ENCODE measurements around the gene DPYSL3.

The DPYSL3 gene

GRCh38 chr5:147512659-147513379, 3.0 kb upstream of the DPYSL3 start:
- TF ChIP-seq ZNF274 (IDR thresholded peaks at IDR 0.05; ENCODE audit: low read depth, low read length): no peak
- TF ChIP-seq YY1 (IDR thresholded peaks at IDR 0.05; ENCODE audit: insufficient read depth, insufficient read length): no peak
- TF ChIP-seq SUZ12 (IDR thresholded peaks at IDR 0.05; ENCODE audit: extremely low read depth, insufficient read depth, insufficient read length): no peak
- Histone ChIP-seq H3K27me3 (ENCODE audit: insufficient read depth, insufficient read length) (peaks cover 32% of the 10 kb centered on the region), H3K9ac (ENCODE audit: insufficient read length, low read depth) (no peak overlapping the region), H3K9me3 (ENCODE audit: insufficient read depth, low read length) (no peaks in the 10 kb centered on the region), H3K4me3 (ENCODE audit: insufficient read length, low read depth) (no peak overlapping the region), H3K4me1 (ENCODE audit: insufficient read depth, insufficient read length) (no peaks in the 10 kb centered on the region), H3K36me3 (ENCODE audit: insufficient read depth, insufficient read length, low read length) (no peaks in the 10 kb centered on the region)
- no peak for DNase-seq (ENCODE audit: low read depth, low spot score)

- Histone ChIP-seq H3K27me3 (ENCODE audit: insufficient read depth, insufficient read length) (peaks cover 32% of the 10 kb centered on the region), H3K9ac (ENCODE audit: insufficient read length, low read depth) (no peak overlapping the region), H3K9me3 (ENCODE audit: insufficient read depth, low read length) (no peaks in the 10 kb centered on the region), H3K4me3 (ENCODE audit: insufficient read length, low read depth) (no peak overlapping the region), H3K36me3 (ENCODE audit: insufficient read depth, insufficient read length, low read length) (no peaks in the 10 kb centered on the region), H3K4me1 (ENCODE audit: insufficient read depth, insufficient read length) (no peaks in the 10 kb centered on the region)
- no peak for TF ChIP-seq SUZ12 (IDR thresholded peaks at IDR 0.05; ENCODE audit: extremely low read depth, insufficient read depth, insufficient read length)
- TF ChIP-seq ZNF274 (IDR thresholded peaks at IDR 0.05; ENCODE audit: low read depth, low read length): no peak
- DNase-seq (ENCODE audit: low read depth, low spot score): no peak
These were observed 1.0 kb upstream of the DPYSL3 start for GRCh38 chr5:147510885-147511284.

DNA sequence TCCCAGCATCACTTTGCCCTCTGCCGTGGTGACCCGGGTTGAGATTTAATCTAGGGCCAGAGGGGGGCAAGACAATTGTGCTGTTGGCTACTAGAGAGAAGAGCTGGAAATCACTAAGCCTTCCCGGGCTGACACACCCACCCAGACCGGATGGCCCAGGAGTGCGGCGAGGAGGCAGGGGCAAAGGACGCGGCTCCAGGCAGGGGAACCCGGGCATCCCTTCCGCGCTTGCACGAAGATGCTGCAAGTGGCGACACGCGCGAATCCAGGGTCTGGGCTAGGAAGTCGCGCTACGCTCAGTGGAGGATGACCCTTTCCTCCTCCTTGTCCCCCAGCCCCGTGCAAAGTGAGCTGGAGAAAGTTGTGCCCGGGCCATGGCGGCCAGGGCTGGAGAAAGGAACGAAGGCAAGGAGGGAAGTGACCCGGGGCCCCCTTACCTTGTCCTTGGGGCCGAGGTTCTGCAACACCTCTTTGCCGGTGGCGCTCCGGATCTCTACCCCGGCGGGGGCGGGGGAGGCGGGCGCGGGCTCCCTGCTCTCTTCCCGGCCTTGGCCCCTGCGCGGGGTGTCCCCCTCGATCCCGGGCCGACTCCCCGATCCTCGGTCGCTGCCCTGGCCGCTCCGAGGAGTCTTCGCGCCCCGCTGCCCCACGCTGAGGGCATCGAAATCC, 693 bp downstream of the DPYSL3 start:
- Histone ChIP-seq H3K4me1 (ENCODE audit: insufficient read depth, insufficient read length) (no peaks in the 10 kb centered on the region), H3K36me3 (ENCODE audit: insufficient read depth, insufficient read length, low read length) (no peaks in the 10 kb centered on the region), H3K9ac (ENCODE audit: insufficient read length, low read depth) (peak overlapping the region; percentile 93), H3K27me3 (ENCODE audit: insufficient read depth, insufficient read length) (peaks cover 32% of the 10 kb centered on the region), H3K9me3 (ENCODE audit: insufficient read depth, low read length) (no peaks in the 10 kb centered on the region), H3K4me3 (ENCODE audit: insufficient read length, low read depth) (peak overlapping the region; percentile 93)
- DNase-seq (ENCODE audit: low read depth, low spot score): no peak
- TF ChIP-seq ZNF274 (IDR thresholded peaks at IDR 0.05; ENCODE audit: low read depth, low read length) (no peak), YY1 (IDR thresholded peaks at IDR 0.05; ENCODE audit: insufficient read depth, insufficient read length) (no peak), SUZ12 (IDR thresholded peaks at IDR 0.05; ENCODE audit: extremely low read depth, insufficient read depth, insufficient read length) (no peak)

- peaks cover 32% of the 10 kb centered on the region for H3K27me3 ChIP-seq (ENCODE audit: insufficient read depth, insufficient read length)
- peak overlapping the region; percentile 93 for H3K4me3 ChIP-seq (ENCODE audit: insufficient read length, low read depth)
- H3K9ac ChIP-seq (ENCODE audit: insufficient read length, low read depth): peak overlapping the region; percentile 93
These were observed 1.2 kb downstream of the DPYSL3 start for GRCh38 chr5:147508711-147509040.

DNA sequence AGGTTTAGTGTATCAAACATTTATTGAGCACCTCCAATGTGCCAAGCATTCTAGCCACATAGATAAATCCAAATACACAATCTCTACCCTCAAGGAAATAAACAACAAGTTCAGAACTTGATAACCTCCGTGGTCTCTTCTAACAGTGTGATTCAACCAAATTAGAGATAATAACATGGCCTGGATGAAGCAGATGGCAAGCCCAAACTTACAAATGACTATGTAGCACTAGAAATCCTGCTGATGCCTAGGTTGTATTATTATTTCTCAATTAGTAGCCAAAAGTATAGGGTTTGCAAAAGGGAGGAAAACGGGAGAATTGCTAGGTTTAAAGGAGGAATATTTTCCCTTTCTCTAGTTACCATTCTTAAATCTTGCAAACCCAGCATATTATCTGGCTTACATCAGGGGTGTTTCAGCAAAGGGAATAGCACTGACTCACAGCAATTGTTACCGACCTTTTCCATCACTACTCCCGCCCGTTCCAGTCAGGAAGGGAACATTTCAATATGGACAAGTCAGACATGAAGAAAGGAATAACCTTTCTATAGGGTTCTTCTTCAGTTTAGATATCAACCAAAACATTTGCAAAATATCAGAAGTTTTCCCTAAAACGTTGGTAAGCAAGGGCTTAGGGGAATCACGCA, 2.3 kb downstream of the DPYSL3 start:
- Histone ChIP-seq H3K4me1 (ENCODE audit: insufficient read depth, insufficient read length) (no peaks in the 10 kb centered on the region), H3K36me3 (ENCODE audit: insufficient read depth, insufficient read length, low read length) (no peaks in the 10 kb centered on the region), H3K9me3 (ENCODE audit: insufficient read depth, low read length) (no peaks in the 10 kb centered on the region), H3K9ac (ENCODE audit: insufficient read length, low read depth) (no peak overlapping the region), H3K27me3 (ENCODE audit: insufficient read depth, insufficient read length) (peaks cover 32% of the 10 kb centered on the region), H3K4me3 (ENCODE audit: insufficient read length, low read depth) (no peak overlapping the region)
- TF ChIP-seq YY1 (IDR thresholded peaks at IDR 0.05; ENCODE audit: insufficient read depth, insufficient read length) (no peak), ZNF274 (IDR thresholded peaks at IDR 0.05; ENCODE audit: low read depth, low read length) (no peak), SUZ12 (IDR thresholded peaks at IDR 0.05; ENCODE audit: extremely low read depth, insufficient read depth, insufficient read length) (no peak)
- DNase-seq (ENCODE audit: low read depth, low spot score): no peak

More at GRCh38 chr5:147508711-147509040, 1.2 kb downstream of the DPYSL3 start:
- Histone ChIP-seq H3K4me1 (ENCODE audit: insufficient read depth, insufficient read length) (no peaks in the 10 kb centered on the region), H3K9me3 (ENCODE audit: insufficient read depth, low read length) (no peaks in the 10 kb centered on the region), H3K36me3 (ENCODE audit: insufficient read depth, insufficient read length, low read length) (no peaks in the 10 kb centered on the region)
- TF ChIP-seq SUZ12 (IDR thresholded peaks at IDR 0.05; ENCODE audit: extremely low read depth, insufficient read depth, insufficient read length): no peak
- TF ChIP-seq ZNF274 (IDR thresholded peaks at IDR 0.05; ENCODE audit: low read depth, low read length): no peak
- no peak for TF ChIP-seq YY1 (IDR thresholded peaks at IDR 0.05; ENCODE audit: insufficient read depth, insufficient read length)
- DNase-seq (ENCODE audit: low read depth, low spot score): no peak

DNA sequence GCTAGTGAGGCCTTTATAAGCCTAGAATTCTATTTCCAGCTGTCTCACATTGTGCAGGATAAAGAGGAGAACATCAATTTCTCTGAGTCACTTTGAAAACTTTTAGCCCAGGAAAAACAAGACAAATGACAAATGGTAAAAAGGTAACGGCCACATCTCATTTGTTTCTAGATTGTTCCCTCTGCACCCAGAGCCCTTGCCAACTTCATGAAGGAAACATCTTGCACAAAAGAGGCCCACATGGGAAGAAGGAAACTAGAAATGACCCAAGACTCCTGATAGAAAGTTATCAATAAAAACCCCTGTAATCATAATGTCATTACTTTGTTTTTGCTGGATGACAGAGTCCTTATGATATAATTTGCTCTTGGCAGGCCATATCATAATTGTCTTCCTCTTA, 5.3 kb downstream of the DPYSL3 start:
- TF ChIP-seq ZNF274 (IDR thresholded peaks at IDR 0.05; ENCODE audit: low read depth, low read length): no peak
- TF ChIP-seq YY1 (IDR thresholded peaks at IDR 0.05; ENCODE audit: insufficient read depth, insufficient read length): no peak
- no peak for TF ChIP-seq SUZ12 (IDR thresholded peaks at IDR 0.05; ENCODE audit: extremely low read depth, insufficient read depth, insufficient read length)
- no peaks in the 10 kb centered on the region for H3K4me1 ChIP-seq (ENCODE audit: insufficient read depth, insufficient read length)
- no peaks in the 10 kb centered on the region for H3K9me3 ChIP-seq (ENCODE audit: insufficient read depth, low read length)
- H3K4me3 ChIP-seq (ENCODE audit: insufficient read length, low read depth): no peak overlapping the region
- H3K27me3 ChIP-seq (ENCODE audit: insufficient read depth, insufficient read length): peaks cover 12% of the 10 kb centered on the region
- H3K36me3 ChIP-seq (ENCODE audit: insufficient read depth, insufficient read length, low read length): no peaks in the 10 kb centered on the region
- no peak overlapping the region for H3K9ac ChIP-seq (ENCODE audit: insufficient read length, low read depth)
- DNase-seq (ENCODE audit: low read depth, low spot score): no peak

GRCh38 chr5:147504011-147504410, 5.9 kb downstream of the DPYSL3 start:
- peaks cover 7% of the 10 kb centered on the region for H3K27me3 ChIP-seq (ENCODE audit: insufficient read depth, insufficient read length)
- no peaks in the 10 kb centered on the region for H3K4me1 ChIP-seq (ENCODE audit: insufficient read depth, insufficient read length)
- no peak overlapping the region for H3K4me3 ChIP-seq (ENCODE audit: insufficient read length, low read depth)
- H3K9ac ChIP-seq (ENCODE audit: insufficient read length, low read depth): no peak overlapping the region
- no peak for DNase-seq (ENCODE audit: low read depth, low spot score)
- TF ChIP-seq YY1 (IDR thresholded peaks at IDR 0.05; ENCODE audit: insufficient read depth, insufficient read length): no peak
- no peak for TF ChIP-seq ZNF274 (IDR thresholded peaks at IDR 0.05; ENCODE audit: low read depth, low read length)
- no peak for TF ChIP-seq SUZ12 (IDR thresholded peaks at IDR 0.05; ENCODE audit: extremely low read depth, insufficient read depth, insufficient read length)
- no peaks in the 10 kb centered on the region for H3K36me3 ChIP-seq (ENCODE audit: insufficient read depth, insufficient read length, low read length)
- H3K9me3 ChIP-seq (ENCODE audit: insufficient read depth, low read length): no peaks in the 10 kb centered on the region
